ENCODE measurements around the gene NOB1. TPM values are rescaled to one million over a fixed set of nuclear protein-coding genes. Genes with fewer than 3 reads are reported as not detected.

Gene NOB1
- total RNA-seq, 1 experiment from 2014 or later, result 101 TPM

GRCh38 chr16:69745232-69745612, 9.5 kb downstream of the NOB1 start:
- Mint-ChIP-seq H3K9me3 (no peaks in the 10 kb centered on the region), H3K36me3 (ENCODE audit: insufficient read depth in 1 of 3, low read depth in 3 of 3) (peaks cover 71 to 93% (median 88%) of the 10 kb centered on the region in 3 experiments; a peak in 6 of 7 replicates), H3K27me3 (ENCODE audit: low read depth) (peaks cover 1% of the 10 kb centered on the region; the same call in 1 of the 2 replicates), H3K27ac (no peak overlapping the region), H3K4me1 (no peaks in the 10 kb centered on the region), H3K4me3 (no peak overlapping the region)
- Histone ChIP-seq H2BK5ac (ENCODE audit: insufficient read length, low read length) (no peak overlapping the region), H3K23ac (ENCODE audit: insufficient read length, low read depth, low read length) (no peak overlapping the region), H2BK120ac (ENCODE audit: low read depth, low read length, poor library complexity, severe bottlenecking) (no peak overlapping the region), H2BK12ac (ENCODE audit: insufficient read length, low read depth, low read length) (no peak overlapping the region), H3K9me3 (ENCODE audit: control insufficient read depth, low read depth, low read length) (no peaks in the 10 kb centered on the region), H3K4me2 (ENCODE audit: insufficient read depth, insufficient read length, low read length) (no peak overlapping the region), H3K14ac (ENCODE audit: insufficient read depth, low read length) (no peak overlapping the region), H3K4ac (ENCODE audit: low read depth, low read length) (no peak overlapping the region), H3K18ac (ENCODE audit: insufficient read length, low read depth, low read length) (no peak overlapping the region), H4K5ac (ENCODE audit: insufficient read length, low read depth, low read length) (no peak overlapping the region), H4K8ac (replicated peaks; ENCODE audit: insufficient read length, low read depth, low read length) (no peak overlapping the region), H3K56ac (ENCODE audit: insufficient read length, low read depth, low read length) (no peak overlapping the region), H4K91ac (ENCODE audit: insufficient read length, low read depth, low read length) (no peak overlapping the region), H3K4me1 (ENCODE audit: insufficient read depth, low read length) (no peaks in the 10 kb centered on the region), H3K79me1 (ENCODE audit: insufficient read depth, low read depth, low read length, poor library complexity, severe bottlenecking) (no peaks in the 10 kb centered on the region), H3K79me2 (ENCODE audit: insufficient read depth, low read length) (no peaks in the 10 kb centered on the region), H2AFZ (ENCODE audit: low read length) (no peak overlapping the region), H3K27ac (ENCODE audit: insufficient read length, low read depth, low read length) (no peak overlapping the region), H3K9ac (ENCODE audit: extremely low read depth, insufficient read length, low read length) (no peak overlapping the region), H2AK5ac (ENCODE audit: insufficient read length, low read length) (no peak overlapping the region), H4K20me1 (ENCODE audit: control insufficient read depth, insufficient read depth, insufficient read length) (no peaks in the 10 kb centered on the region), H2BK15ac (ENCODE audit: low read depth, low read length) (no peak overlapping the region), H3K27me3 (ENCODE audit: insufficient read depth, low read length) (no peaks in the 10 kb centered on the region), H3K23me2 (ENCODE audit: insufficient read length, low read depth, low read length, poor library complexity, severe bottlenecking) (no peaks in the 10 kb centered on the region), H3T11ph (ENCODE audit: low read length) (no peak overlapping the region), H2BK20ac (ENCODE audit: low read depth, low read length, poor library complexity, severe bottlenecking) (no peak overlapping the region)
- no CpG with 5 or more reads among the region's 11 CpGs for WGBS (ENCODE audit: extremely low coverage, insufficient read length, low lambda C conversion rate)
- no peak for TF ChIP-seq CTCF (conservative IDR thresholded peaks at IDR 0.05)
- no peak for DNase-seq

All from H9 (cell line).